ENCODE results near the gene BAD. TPM values are rescaled to one million over a fixed set of nuclear protein-coding genes. Genes with fewer than 3 reads are reported as not detected.

Gene BAD
- total RNA-seq, 1 experiment from 2014 or later, result 67.4 TPM

DNA sequence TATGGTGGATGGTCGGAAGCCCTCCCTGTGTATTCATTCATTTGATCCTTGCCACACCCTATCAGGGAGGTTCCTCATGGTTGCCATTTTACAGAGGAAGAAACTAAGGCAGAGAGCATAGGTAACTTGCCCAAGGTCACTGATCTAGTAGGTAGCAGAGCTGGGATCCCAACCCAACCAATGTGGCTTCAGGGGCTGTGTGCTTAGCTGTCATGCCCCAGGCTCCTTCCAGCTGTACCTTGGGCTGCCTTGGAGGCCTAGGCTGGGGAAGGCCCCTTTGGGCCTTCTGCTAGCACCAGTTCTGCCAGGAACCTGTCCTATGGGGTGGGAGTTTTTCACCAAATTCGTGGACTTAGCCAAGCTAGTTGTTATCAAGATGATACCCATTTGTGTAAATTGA is 8.6 kb downstream of the BAD start:
- BruUV-seq (replicated peaks), result no TSS peak
- intact Hi-C loops (cut with micrococcal nuclease), result no loop called here
- Mint-ChIP-seq H3K9me3 (ENCODE audit: unreplicated experiment) (no peaks in the 10 kb centered on the region), H3K27ac (ENCODE audit: low read depth, unreplicated experiment) (peak overlapping the region; percentile 79), H3K36me3 (ENCODE audit: insufficient read depth, unreplicated experiment) (peaks cover 39% of the 10 kb centered on the region), H3K4me3 (ENCODE audit: unreplicated experiment) (no peak overlapping the region), H3K27me3 (ENCODE audit: insufficient read depth, unreplicated experiment) (no peaks in the 10 kb centered on the region), H3K4me1 (ENCODE audit: insufficient read depth, unreplicated experiment) (peaks cover 4% of the 10 kb centered on the region)
- POLR2A ChIA-PET, result interaction anchor here (0.8 to 3.0 kb wide), 11 partner anchors 8 to 76 kb away, joined by 3 to 24 read pairs (median 5); partner anchors contain the start of genes GPR137 and PLCB3
- CTCF ChIA-PET, result interaction anchor here (0.6 to 4.5 kb wide), 4 partner anchors 16 to 80 kb away, joined by 3 to 37 read pairs (median 14); partner anchors contain the start of gene CATSPERZ
- TF ChIP-seq, protein P1, sequence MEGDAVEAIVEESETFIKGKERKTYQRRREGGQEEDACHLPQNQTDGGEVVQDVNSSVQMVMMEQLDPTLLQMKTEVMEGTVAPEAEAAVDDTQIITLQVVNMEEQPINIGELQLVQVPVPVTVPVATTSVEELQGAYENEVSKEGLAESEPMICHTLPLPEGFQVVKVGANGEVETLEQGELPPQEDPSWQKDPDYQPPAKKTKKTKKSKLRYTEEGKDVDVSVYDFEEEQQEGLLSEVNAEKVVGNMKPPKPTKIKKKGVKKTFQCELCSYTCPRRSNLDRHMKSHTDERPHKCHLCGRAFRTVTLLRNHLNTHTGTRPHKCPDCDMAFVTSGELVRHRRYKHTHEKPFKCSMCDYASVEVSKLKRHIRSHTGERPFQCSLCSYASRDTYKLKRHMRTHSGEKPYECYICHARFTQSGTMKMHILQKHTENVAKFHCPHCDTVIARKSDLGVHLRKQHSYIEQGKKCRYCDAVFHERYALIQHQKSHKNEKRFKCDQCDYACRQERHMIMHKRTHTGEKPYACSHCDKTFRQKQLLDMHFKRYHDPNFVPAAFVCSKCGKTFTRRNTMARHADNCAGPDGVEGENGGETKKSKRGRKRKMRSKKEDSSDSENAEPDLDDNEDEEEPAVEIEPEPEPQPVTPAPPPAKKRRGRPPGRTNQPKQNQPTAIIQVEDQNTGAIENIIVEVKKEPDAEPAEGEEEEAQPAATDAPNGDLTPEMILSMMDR (IDR thresholded peaks at IDR 0.05; ENCODE audit: unreplicated experiment), result no peak
- no peak for DNase-seq (ENCODE audit: unreplicated experiment)

DNA sequence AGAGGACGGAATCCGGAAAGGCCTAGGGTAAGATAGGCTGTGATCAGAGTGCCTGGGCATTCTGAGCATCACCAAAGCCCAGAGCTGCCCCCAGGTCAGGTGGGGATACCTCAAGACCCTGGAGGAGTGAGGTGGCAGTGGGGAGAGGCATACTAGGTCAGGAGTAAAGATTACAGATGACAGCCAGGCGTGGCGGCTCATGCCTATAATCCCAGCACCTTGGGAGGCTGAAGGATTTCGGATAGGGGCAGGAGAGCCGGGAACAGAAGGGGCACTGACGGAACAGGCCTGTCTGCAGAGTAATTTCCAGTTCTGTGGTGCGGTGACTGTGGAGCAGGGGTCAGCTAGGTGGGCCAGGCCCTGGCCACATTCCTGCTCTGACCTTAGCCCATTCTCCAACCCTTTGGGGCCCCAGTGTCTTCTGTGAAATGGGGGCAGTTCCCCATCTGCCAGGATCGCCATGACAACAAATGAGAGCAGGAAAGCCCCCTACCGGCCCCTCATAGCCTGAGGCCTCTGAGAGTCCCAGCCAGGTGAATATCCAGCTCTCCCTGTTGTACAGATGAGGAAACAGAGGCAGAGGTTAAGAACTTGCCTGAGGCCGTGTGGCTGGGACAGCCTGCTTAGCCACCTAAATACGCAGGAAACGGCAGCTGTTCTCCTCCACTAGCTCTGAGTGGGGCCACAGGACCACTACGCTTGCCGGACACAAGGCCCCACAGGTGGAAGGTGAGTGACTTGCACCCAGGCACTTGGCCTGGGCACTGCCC is 9.2 kb downstream of the BAD start:
- Mint-ChIP-seq H3K27ac (ENCODE audit: low read depth, unreplicated experiment) (peak overlapping the region; percentile 79), H3K9me3 (ENCODE audit: unreplicated experiment) (no peaks in the 10 kb centered on the region), H3K4me1 (ENCODE audit: insufficient read depth, unreplicated experiment) (peaks cover 4% of the 10 kb centered on the region), H3K4me3 (ENCODE audit: unreplicated experiment) (no peak overlapping the region), H3K27me3 (ENCODE audit: insufficient read depth, unreplicated experiment) (no peaks in the 10 kb centered on the region), H3K36me3 (ENCODE audit: insufficient read depth, unreplicated experiment) (peaks cover 35% of the 10 kb centered on the region)
- no TSS peak for BruUV-seq (replicated peaks)
- DNase-seq (ENCODE audit: unreplicated experiment), result no peak
- POLR2A ChIA-PET, result interaction anchor here (0.6 to 3.0 kb wide), 9 partner anchors 11 to 1696 kb away, joined by 3 to 24 read pairs (median 4); partner anchors contain the start of genes GPR137 and PLCB3
- TF ChIP-seq, protein P1 (IDR thresholded peaks at IDR 0.05; ENCODE audit: unreplicated experiment), result no peak
- CTCF ChIA-PET, result interaction anchor here (0.6 to 4.5 kb wide), 3 partner anchors 17 to 81 kb away, joined by 3 to 37 read pairs (median 23); partner anchors contain the start of gene CATSPERZ
- intact Hi-C loops (cut with micrococcal nuclease), result no loop called here

DNA sequence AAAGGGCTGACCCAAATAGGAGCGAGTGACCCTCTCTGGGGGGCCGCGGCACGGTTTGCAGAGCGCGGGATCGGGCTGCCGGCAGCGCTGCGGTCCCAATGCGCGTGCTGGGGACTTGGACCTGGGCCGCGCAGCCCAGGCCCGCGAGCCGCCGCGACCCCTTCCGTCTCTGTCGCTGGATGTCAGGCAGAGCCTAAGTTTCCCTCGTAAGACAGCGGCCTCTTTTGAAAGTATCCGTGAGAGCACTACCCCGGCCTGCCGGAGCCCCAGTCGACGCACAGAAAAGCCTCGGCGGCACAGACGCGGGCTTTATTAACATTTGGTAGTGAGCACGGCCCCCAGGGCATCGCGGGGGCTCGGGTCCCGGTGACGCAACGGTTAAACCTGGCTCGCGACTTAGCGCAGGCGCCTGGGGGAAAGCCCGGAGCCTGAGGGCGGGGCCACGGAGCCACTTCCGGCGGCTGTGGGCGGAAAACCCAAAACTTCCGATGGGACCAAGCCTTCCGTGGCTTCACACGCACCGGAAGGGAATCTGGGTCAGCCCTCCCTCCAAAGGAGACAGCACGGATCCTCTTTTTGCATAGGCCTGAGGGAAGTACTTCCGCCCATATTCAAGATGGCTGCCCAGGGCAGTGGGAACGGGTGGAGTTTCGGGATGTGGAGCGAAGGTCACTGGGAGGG is 14.8 kb downstream of the BAD start:
- DNase-seq (ENCODE audit: unreplicated experiment), result peak; percentile 100
- Mint-ChIP-seq H3K36me3 (ENCODE audit: insufficient read depth, unreplicated experiment) (peaks cover 49% of the 10 kb centered on the region), H3K4me3 (ENCODE audit: unreplicated experiment) (peak overlapping the region; percentile 96), H3K27ac (ENCODE audit: low read depth, unreplicated experiment) (peak overlapping the region; percentile 96), H3K4me1 (ENCODE audit: insufficient read depth, unreplicated experiment) (peaks cover 23% of the 10 kb centered on the region), H3K27me3 (ENCODE audit: insufficient read depth, unreplicated experiment) (no peaks in the 10 kb centered on the region), H3K9me3 (ENCODE audit: unreplicated experiment) (no peaks in the 10 kb centered on the region)
- intact Hi-C loops (cut with micrococcal nuclease), result loop anchor here (1.0 kb wide), 2 partner anchors 18 to 35 kb away; partner anchors contain the start of gene PLCB3
- ChIA-PET CTCF (interaction anchor here (0.6 to 6.4 kb wide), 8 partner anchors 14 to 1535 kb away, joined by 3 to 70 read pairs (median 4); partner anchors contain the start of gene PLCB3), POLR2A (interaction anchor here (0.6 to 7.6 kb wide), 31 partner anchors 7 to 1582 kb away, joined by 3 to 125 read pairs (median 6); partner anchors contain the start of genes BAD, CATSPERZ, ESRRA and FKBP2)
- BruUV-seq (replicated peaks), result TSS peak; percentile 52
- TF ChIP-seq, protein P1 (IDR thresholded peaks at IDR 0.05; ENCODE audit: unreplicated experiment), result peak; percentile 1
